DND-41 (cell line): ENCODE measurements around the gene ANTXR2.

ENCODE experiments used
- ATAC-seq: fragments of 200-7000 bp; cut with Tn5 transposase; 3 replicates; pipeline ENCODE4 v1.9.1; 2021; ENCODE audit warnings: low read depth; ENCODE audit not compliant: insufficient read depth
- DNase-seq: peaks from one replicate; pipeline ENCODE4 v3.0.0-alpha.2; 2020
- H2AFZ ChIP-seq: 2 replicates; pipeline ENCODE4 v1.6.0; 2012; ENCODE audit warnings: low read depth, low read length
- H3K27ac ChIP-seq: 2 replicates; pipeline ENCODE4 v1.5.1; 2012; ENCODE audit warnings: low read length, inconsistent platforms
- H3K27me3 ChIP-seq: fragments of 200-600 bp; sonication (generic); 2 replicates; pipeline ENCODE4 v1.6.0; 2012; ENCODE audit warnings: low read length, mild to moderate bottlenecking, inconsistent platforms; ENCODE audit not compliant: insufficient read depth, poor library complexity
- H3K36me3 ChIP-seq: 2 replicates; pipeline ENCODE4 v1.5.1; 2012; ENCODE audit warnings: low read length, inconsistent platforms; ENCODE audit not compliant: insufficient read depth
- H3K4me1 ChIP-seq: 2 replicates; pipeline ENCODE4 v1.5.1; 2012; ENCODE audit warnings: mild to moderate bottlenecking, low read length; ENCODE audit not compliant: insufficient read depth
- H3K4me2 ChIP-seq: 2 replicates; pipeline ENCODE4 v1.6.0; 2012; ENCODE audit warnings: mild to moderate bottlenecking, moderate library complexity, low read length, inconsistent platforms; ENCODE audit not compliant: insufficient read depth
- H3K4me3 ChIP-seq, 2 experiments: fragments of 200-600 bp in 1 of 2; shearing (Covaris generic) in 1 of 2; 2 replicates each; pipeline ENCODE4 v1.5.1; 2012 to 2016; ENCODE audit warnings: inconsistent platforms in 2 of 2, low read length in 2 of 2, mild to moderate bottlenecking in 2 of 2, low read depth in 1 of 2, moderate library complexity in 1 of 2
- H3K79me2 ChIP-seq: 2 replicates; pipeline ENCODE4 v1.6.0; 2012; ENCODE audit warnings: low read length, inconsistent platforms; ENCODE audit not compliant: insufficient read depth
- H3K9ac ChIP-seq: 2 replicates; pipeline ENCODE4 v1.6.0; 2012; ENCODE audit warnings: low read depth, mild to moderate bottlenecking, inconsistent platforms, low read length, moderate library complexity
- H3K9me3 ChIP-seq: 2 replicates; pipeline ENCODE4 v1.5.1; 2012; ENCODE audit warnings: low read length, moderate library complexity, mild to moderate bottlenecking, inconsistent platforms; ENCODE audit not compliant: insufficient read depth, severe bottlenecking
- H4K20me1 ChIP-seq: 2 replicates; pipeline ENCODE4 v1.6.0; 2012; ENCODE audit warnings: low read length; ENCODE audit not compliant: insufficient read depth
- EZH2 ChIP-seq: IDR thresholded peaks from 3 replicates; pipeline ENCODE4 v1.6.1; 2012; ENCODE audit warnings: borderline replicate concordance, low read depth, mild to moderate bottlenecking, moderate library complexity, low read length, inconsistent platforms; ENCODE audit not compliant: severe bottlenecking
- TF ChIP-seq, protein P1 (sequence below): IDR thresholded peaks from 2 replicates; pipeline ENCODE4 v1.5.1; 2012; ENCODE audit warnings: borderline replicate concordance, low read length, moderate library complexity, mild to moderate bottlenecking; ENCODE audit not compliant: poor library complexity, severe bottlenecking; ENCODE audit errors: extremely low read depth

Gene ANTXR2

DNA sequence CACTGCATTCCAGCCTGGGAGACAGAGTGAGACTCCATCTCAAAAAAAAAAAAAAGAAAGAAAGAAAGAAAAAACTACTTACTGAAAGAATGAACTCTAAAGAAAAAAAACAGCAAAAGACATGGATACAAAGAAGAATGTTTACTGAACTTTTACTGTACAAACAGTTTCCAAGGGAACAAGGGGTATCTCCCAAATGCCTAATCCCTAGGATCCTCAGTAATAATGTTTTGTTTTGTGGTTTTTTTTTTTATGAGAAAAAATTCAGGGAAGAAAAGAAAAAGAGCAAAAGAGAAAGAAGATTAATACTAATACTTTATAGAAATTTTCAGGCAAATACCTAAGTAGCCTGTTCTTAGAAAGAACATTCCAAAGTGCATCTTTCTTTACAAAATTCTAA lies 63.2 kb downstream of the ANTXR2 start:
- H3K9ac ChIP-seq, result peak overlapping the region; percentile 15; the same call in 1 of the 2 replicates
- peaks cover 36% of the 10 kb centered on the region for H3K36me3 ChIP-seq
- peaks cover 88% of the 10 kb centered on the region for H3K4me1 ChIP-seq
- no peak overlapping the region for H3K4me3 ChIP-seq
- ATAC-seq, result no peak
- H3K4me2 ChIP-seq, result 0 out of 2 replicates have a peak overlapping the region, but pooled peaks have one; percentile 20
- no peak for DNase-seq
- H4K20me1 ChIP-seq, result no peaks in the 10 kb centered on the region
- no peak for TF ChIP-seq EZH2
- TF ChIP-seq, protein P1, sequence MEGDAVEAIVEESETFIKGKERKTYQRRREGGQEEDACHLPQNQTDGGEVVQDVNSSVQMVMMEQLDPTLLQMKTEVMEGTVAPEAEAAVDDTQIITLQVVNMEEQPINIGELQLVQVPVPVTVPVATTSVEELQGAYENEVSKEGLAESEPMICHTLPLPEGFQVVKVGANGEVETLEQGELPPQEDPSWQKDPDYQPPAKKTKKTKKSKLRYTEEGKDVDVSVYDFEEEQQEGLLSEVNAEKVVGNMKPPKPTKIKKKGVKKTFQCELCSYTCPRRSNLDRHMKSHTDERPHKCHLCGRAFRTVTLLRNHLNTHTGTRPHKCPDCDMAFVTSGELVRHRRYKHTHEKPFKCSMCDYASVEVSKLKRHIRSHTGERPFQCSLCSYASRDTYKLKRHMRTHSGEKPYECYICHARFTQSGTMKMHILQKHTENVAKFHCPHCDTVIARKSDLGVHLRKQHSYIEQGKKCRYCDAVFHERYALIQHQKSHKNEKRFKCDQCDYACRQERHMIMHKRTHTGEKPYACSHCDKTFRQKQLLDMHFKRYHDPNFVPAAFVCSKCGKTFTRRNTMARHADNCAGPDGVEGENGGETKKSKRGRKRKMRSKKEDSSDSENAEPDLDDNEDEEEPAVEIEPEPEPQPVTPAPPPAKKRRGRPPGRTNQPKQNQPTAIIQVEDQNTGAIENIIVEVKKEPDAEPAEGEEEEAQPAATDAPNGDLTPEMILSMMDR, result no peak
- H3K79me2 ChIP-seq, result peaks cover 20% of the 10 kb centered on the region
- H3K27ac ChIP-seq, result peak overlapping the region; percentile 79
- no peaks in the 10 kb centered on the region for H3K27me3 ChIP-seq
- H3K9me3 ChIP-seq, result peaks cover 3% of the 10 kb centered on the region
- no peak overlapping the region for H2AFZ ChIP-seq

DNA sequence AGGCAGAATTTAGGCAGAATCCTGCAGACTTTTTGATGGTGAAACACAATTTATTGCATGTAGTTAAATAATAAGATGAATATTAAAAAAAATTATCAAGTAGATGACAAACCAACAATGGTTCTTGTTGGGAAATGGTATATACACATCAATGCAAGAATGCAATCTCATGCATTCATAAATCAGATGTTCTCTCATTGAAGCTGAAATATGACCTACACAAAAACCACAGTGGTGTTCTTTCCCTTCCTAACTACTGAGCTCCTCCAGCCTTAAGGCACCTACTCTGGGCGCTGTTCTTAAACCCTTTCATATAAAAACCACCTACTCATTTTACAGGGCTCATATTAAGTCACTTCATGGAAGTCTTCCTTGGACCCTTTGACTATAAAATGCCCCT lies 64.1 kb downstream of the ANTXR2 start:
- Histone ChIP-seq H3K4me1 (peaks cover 83% of the 10 kb centered on the region), H2AFZ (no peak overlapping the region), H4K20me1 (no peaks in the 10 kb centered on the region), H3K9me3 (peaks cover 10% of the 10 kb centered on the region), H3K36me3 (peaks cover 39% of the 10 kb centered on the region), H3K4me2 (no peak overlapping the region), H3K4me3 (no peak overlapping the region), H3K79me2 (peaks cover 23% of the 10 kb centered on the region), H3K9ac (no peak overlapping the region; the same call in 1 of the 2 replicates), H3K27ac (peak overlapping the region; percentile 67), H3K27me3 (no peaks in the 10 kb centered on the region)
- ATAC-seq (0 out of 3 replicates have a peak, but pooled peaks have one; percentile 29), DNase-seq (no peak)
- TF ChIP-seq, protein P1, result no peak
- TF ChIP-seq EZH2, result no peak

DNA sequence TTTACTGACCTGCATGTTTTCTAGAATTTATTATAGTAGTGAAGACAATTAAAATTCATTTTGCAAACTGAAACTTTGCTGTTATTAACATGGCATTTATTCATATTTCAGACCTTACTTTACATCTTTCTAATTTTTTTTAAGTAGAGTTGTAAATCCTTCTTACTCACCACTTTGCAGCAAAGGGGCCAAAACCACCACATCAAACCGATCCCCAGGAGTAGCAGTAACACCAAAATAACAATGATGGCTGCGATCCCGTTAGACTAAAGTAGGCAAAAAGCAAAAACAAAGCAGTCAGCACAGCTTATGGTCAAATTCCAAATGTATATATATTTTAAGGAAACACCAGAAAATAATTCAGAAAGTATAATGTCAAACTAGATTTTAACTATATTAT lies 64.7 kb downstream of the ANTXR2 start:
- H3K27me3 ChIP-seq, result no peaks in the 10 kb centered on the region
- H4K20me1 ChIP-seq, result no peaks in the 10 kb centered on the region
- DNase-seq (peak; percentile 39), ATAC-seq (no peak)
- TF ChIP-seq, protein P1, result no peak
- no peak for TF ChIP-seq EZH2
- peaks cover 38% of the 10 kb centered on the region for H3K36me3 ChIP-seq
- H3K9ac ChIP-seq, result peak overlapping the region; percentile 42; the same call in 1 of the 2 replicates
- no peak overlapping the region for H3K4me2 ChIP-seq
- no peak overlapping the region for H3K4me3 ChIP-seq
- peaks cover 23% of the 10 kb centered on the region for H3K79me2 ChIP-seq
- peaks cover 79% of the 10 kb centered on the region for H3K4me1 ChIP-seq
- H3K27ac ChIP-seq, result peak overlapping the region; percentile 86
- no peak overlapping the region for H2AFZ ChIP-seq
- H3K9me3 ChIP-seq, result peaks cover 13% of the 10 kb centered on the region
